DND-41 (cell line): ENCODE measurements around the gene CTIF.

Source experiments
- ATAC-seq: fragments of 200-7000 bp; cut with Tn5 transposase; 3 replicates; pipeline ENCODE4 v1.9.1; 2021; ENCODE audit warnings: low read depth; ENCODE audit not compliant: insufficient read depth
- DNase-seq: peaks from one replicate; pipeline ENCODE4 v3.0.0-alpha.2; 2020
- H2AFZ ChIP-seq: 2 replicates; pipeline ENCODE4 v1.6.0; 2012; ENCODE audit warnings: low read depth, low read length
- H3K27ac ChIP-seq: 2 replicates; pipeline ENCODE4 v1.5.1; 2012; ENCODE audit warnings: low read length, inconsistent platforms
- H3K27me3 ChIP-seq: fragments of 200-600 bp; sonication (generic); 2 replicates; pipeline ENCODE4 v1.6.0; 2012; ENCODE audit warnings: low read length, mild to moderate bottlenecking, inconsistent platforms; ENCODE audit not compliant: insufficient read depth, poor library complexity
- H3K36me3 ChIP-seq: 2 replicates; pipeline ENCODE4 v1.5.1; 2012; ENCODE audit warnings: low read length, inconsistent platforms; ENCODE audit not compliant: insufficient read depth
- H3K4me1 ChIP-seq: 2 replicates; pipeline ENCODE4 v1.5.1; 2012; ENCODE audit warnings: mild to moderate bottlenecking, low read length; ENCODE audit not compliant: insufficient read depth
- H3K4me2 ChIP-seq: 2 replicates; pipeline ENCODE4 v1.6.0; 2012; ENCODE audit warnings: mild to moderate bottlenecking, moderate library complexity, low read length, inconsistent platforms; ENCODE audit not compliant: insufficient read depth
- H3K4me3 ChIP-seq, 2 experiments: fragments of 200-600 bp in 1 of 2; shearing (Covaris generic) in 1 of 2; 2 replicates each; pipeline ENCODE4 v1.5.1; 2012 to 2016; ENCODE audit warnings: inconsistent platforms in 2 of 2, low read length in 2 of 2, mild to moderate bottlenecking in 2 of 2, low read depth in 1 of 2, moderate library complexity in 1 of 2
- H3K79me2 ChIP-seq: 2 replicates; pipeline ENCODE4 v1.6.0; 2012; ENCODE audit warnings: low read length, inconsistent platforms; ENCODE audit not compliant: insufficient read depth
- H3K9ac ChIP-seq: 2 replicates; pipeline ENCODE4 v1.6.0; 2012; ENCODE audit warnings: low read depth, mild to moderate bottlenecking, inconsistent platforms, low read length, moderate library complexity
- H3K9me3 ChIP-seq: 2 replicates; pipeline ENCODE4 v1.5.1; 2012; ENCODE audit warnings: low read length, moderate library complexity, mild to moderate bottlenecking, inconsistent platforms; ENCODE audit not compliant: insufficient read depth, severe bottlenecking
- H4K20me1 ChIP-seq: 2 replicates; pipeline ENCODE4 v1.6.0; 2012; ENCODE audit warnings: low read length; ENCODE audit not compliant: insufficient read depth
- EZH2 ChIP-seq: IDR thresholded peaks from 3 replicates; pipeline ENCODE4 v1.6.1; 2012; ENCODE audit warnings: borderline replicate concordance, low read depth, mild to moderate bottlenecking, moderate library complexity, low read length, inconsistent platforms; ENCODE audit not compliant: severe bottlenecking
- TF ChIP-seq, protein P1 (sequence below): IDR thresholded peaks from 2 replicates; pipeline ENCODE4 v1.5.1; 2012; ENCODE audit warnings: borderline replicate concordance, low read length, moderate library complexity, mild to moderate bottlenecking; ENCODE audit not compliant: poor library complexity, severe bottlenecking; ENCODE audit errors: extremely low read depth

Gene CTIF

DNA sequence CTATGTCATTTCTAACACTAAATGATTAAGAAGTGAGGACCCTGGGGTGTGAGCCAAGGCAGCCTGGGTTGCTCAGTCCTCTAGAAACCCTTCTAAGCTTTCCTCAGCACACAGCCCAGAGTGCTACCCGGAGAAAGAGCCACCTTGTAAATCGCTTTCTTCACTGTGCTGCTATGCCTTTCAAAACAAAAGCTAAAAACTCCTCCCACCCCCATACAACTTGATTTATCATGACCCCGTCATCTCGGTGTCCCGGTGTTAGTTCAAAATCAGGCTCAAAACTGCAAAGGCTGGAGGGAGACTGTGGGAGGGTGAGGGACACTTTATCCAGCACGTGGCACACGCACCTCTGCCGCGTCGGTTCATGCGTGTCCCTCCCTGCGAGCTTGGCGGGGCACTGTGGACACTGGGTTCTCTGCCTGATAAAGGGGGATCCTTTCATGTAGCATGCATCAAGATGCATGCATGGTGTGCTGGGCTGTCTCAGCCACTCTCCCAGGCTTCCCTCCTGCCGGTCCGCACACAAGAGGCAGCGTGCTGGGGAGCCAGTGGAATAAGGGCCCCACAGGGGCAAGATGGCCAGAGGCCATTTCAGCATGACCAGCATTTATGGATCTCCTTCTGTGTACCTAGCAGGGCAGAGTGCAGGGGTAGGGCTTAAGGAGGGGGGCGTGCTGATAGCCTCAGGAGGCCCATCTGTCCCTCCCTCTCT, 241.5 kb downstream of the CTIF start:
- Histone ChIP-seq H3K27ac (no peak overlapping the region), H3K4me2 (no peak overlapping the region), H3K36me3 (no peaks in the 10 kb centered on the region), H3K4me3 (no peak overlapping the region), H3K9me3 (no peaks in the 10 kb centered on the region), H3K27me3 (no peaks in the 10 kb centered on the region), H4K20me1 (no peaks in the 10 kb centered on the region), H3K9ac (no peak overlapping the region), H3K4me1 (no peaks in the 10 kb centered on the region), H2AFZ (no peak overlapping the region), H3K79me2 (no peaks in the 10 kb centered on the region)
- no peak for ATAC-seq
- DNase-seq, result no peak
- TF ChIP-seq EZH2, result no peak
- TF ChIP-seq, protein P1, sequence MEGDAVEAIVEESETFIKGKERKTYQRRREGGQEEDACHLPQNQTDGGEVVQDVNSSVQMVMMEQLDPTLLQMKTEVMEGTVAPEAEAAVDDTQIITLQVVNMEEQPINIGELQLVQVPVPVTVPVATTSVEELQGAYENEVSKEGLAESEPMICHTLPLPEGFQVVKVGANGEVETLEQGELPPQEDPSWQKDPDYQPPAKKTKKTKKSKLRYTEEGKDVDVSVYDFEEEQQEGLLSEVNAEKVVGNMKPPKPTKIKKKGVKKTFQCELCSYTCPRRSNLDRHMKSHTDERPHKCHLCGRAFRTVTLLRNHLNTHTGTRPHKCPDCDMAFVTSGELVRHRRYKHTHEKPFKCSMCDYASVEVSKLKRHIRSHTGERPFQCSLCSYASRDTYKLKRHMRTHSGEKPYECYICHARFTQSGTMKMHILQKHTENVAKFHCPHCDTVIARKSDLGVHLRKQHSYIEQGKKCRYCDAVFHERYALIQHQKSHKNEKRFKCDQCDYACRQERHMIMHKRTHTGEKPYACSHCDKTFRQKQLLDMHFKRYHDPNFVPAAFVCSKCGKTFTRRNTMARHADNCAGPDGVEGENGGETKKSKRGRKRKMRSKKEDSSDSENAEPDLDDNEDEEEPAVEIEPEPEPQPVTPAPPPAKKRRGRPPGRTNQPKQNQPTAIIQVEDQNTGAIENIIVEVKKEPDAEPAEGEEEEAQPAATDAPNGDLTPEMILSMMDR, result no peak

DNA sequence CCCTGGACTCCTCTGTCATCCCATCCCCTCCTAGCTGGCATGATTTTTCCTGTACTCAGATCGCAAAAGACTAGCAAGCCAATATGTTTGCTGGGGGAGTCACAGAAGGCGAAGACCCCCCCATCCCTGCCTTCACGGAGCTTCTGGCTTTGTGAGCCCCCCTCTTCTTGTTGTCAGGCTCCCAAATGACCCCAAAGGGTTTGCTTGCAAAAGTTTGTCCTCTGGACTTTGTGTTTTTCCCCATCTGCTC, 242.0 kb downstream of the CTIF start:
- no peaks in the 10 kb centered on the region for H3K27me3 ChIP-seq
- no peak overlapping the region for H3K9ac ChIP-seq
- no peaks in the 10 kb centered on the region for H4K20me1 ChIP-seq
- H3K27ac ChIP-seq, result no peak overlapping the region
- H3K79me2 ChIP-seq, result no peaks in the 10 kb centered on the region
- no peak overlapping the region for H3K4me3 ChIP-seq
- no peak overlapping the region for H3K4me2 ChIP-seq
- H2AFZ ChIP-seq, result no peak overlapping the region
- DNase-seq (no peak), ATAC-seq (no peak)
- H3K36me3 ChIP-seq, result no peaks in the 10 kb centered on the region
- TF ChIP-seq EZH2, result no peak
- TF ChIP-seq, protein P1, result no peak
- H3K9me3 ChIP-seq, result no peaks in the 10 kb centered on the region
- no peaks in the 10 kb centered on the region for H3K4me1 ChIP-seq

DNA sequence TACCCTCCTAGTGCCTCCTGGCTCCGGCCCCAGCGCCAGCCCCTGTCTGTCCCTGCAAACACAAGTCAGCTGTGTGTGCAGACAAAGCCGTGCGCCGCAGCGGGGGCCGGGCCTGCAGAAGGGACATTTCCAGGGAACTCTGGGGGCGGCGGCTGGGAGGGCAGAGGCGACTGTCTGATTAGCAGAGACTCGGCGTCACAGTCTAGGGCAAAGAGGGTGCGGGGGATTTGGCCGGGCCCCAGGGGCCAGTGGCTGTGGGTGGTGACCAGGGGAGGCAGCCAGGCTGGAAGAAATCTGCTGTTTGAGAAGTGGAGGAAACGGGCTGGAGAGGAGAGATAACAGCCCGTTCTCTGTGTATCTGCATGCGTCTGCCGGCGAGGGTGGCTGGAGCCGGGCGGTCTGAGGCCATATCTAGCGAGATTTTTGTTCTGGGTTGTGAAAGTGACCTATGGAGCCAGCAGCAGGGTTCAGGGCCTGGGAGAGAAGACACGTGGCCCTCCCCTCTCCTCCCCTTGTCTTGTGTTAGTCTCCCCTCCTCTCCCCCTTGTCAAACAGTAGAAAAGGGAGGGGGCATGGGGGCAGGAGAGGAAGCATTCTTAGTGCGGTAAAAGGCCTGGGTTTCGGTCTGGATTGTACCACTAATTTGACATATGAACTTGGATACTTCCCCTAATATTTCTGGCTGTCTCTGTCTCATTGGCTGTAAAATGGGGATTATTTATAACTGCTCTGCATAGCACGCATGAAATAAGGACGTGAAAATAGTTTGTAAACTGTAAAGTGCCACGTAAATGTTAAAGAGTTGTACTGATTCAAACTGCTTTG, 242.5 kb downstream of the CTIF start:
- H3K79me2 ChIP-seq, result no peaks in the 10 kb centered on the region
- no peaks in the 10 kb centered on the region for H3K4me1 ChIP-seq
- H3K27me3 ChIP-seq, result no peaks in the 10 kb centered on the region
- no peak overlapping the region for H2AFZ ChIP-seq
- H3K9ac ChIP-seq, result no peak overlapping the region
- no peak for ATAC-seq
- DNase-seq, result no peak
- TF ChIP-seq EZH2, result no peak
- TF ChIP-seq, protein P1, result no peak
- H3K4me2 ChIP-seq, result no peak overlapping the region
- H3K9me3 ChIP-seq, result no peaks in the 10 kb centered on the region
- H3K27ac ChIP-seq, result no peak overlapping the region
- no peaks in the 10 kb centered on the region for H4K20me1 ChIP-seq
- no peak overlapping the region for H3K4me3 ChIP-seq
- H3K36me3 ChIP-seq, result no peaks in the 10 kb centered on the region
